A673 (cell line): ENCODE data around the gene DLX2.

Experiments used
- CTCF ChIP-seq: fragments of 300-800, 200-600 bp; sonication (generic); conservative IDR thresholded peaks from 2 replicates; pipeline ENCODE4 v1.5.1; 2017; ENCODE audit warnings: low read depth, mild to moderate bottlenecking, antibody characterized with exemption, low read length, moderate library complexity, mixed read lengths
- EZH2 ChIP-seq: fragments of 200-600 bp; sonication (generic); IDR thresholded peaks from 2 replicates; pipeline ENCODE4 v1.6.1; 2017; ENCODE audit warnings: borderline replicate concordance, low read depth, mild to moderate bottlenecking, mixed read lengths, antibody characterized with exemption, low read length; ENCODE audit not compliant: poor library complexity, severe bottlenecking

GRCh38 chr2:172099472-172100079 lies 3.1 kb downstream of the DLX2 start:
- TF ChIP-seq CTCF (no peak), EZH2 (no peak)
